Activated T-helper 1 cell treated with Interleukin-2 at 50 U/mL for 16 hours (primary cell): Measurements from ENCODE around the gene UTP18.
"Not testable (repeated sequence)": the region's sequence is repeated elsewhere in the genome, so short reads cannot be mapped to it uniquely, and the experiment has no call there.

Experiments used
- DNase-seq: peaks from one replicate; pipeline ENCODE4 v3.0.0-alpha.2; 2020; ENCODE audit warnings: low read depth

Gene UTP18

GRCh38 chr17:51260237-51261023, at the start of gene UTP18:
TSS of gene UTP18 (plus strand) at chr17:51260546. CDS start at chr17:51260585, 39 bp downstream.
- peak; percentile 95 for DNase-seq

GRCh38 chr17:51214920-51215319, 45.4 kb upstream of the UTP18 start:
- no peak for DNase-seq

- DNase-seq: no peak
These were observed 42.4 kb upstream of the UTP18 start for GRCh38 chr17:51217946-51218345.

GRCh38 chr17:51221322-51221721, 39.0 kb upstream of the UTP18 start:
- no peak for DNase-seq

GRCh38 chr17:51224402-51225262, 35.7 kb upstream of the UTP18 start:
- no peak for DNase-seq

GRCh38 chr17:51225523-51225922, 34.8 kb upstream of the UTP18 start:
- not testable (repeated sequence) for DNase-seq

GRCh38 chr17:51228161-51228560, 32.2 kb upstream of the UTP18 start:
- DNase-seq: no peak

- no peak for DNase-seq
These were observed 30.5 kb upstream of the UTP18 start for GRCh38 chr17:51229889-51230288.

GRCh38 chr17:51230306-51230705, 30.0 kb upstream of the UTP18 start:
- DNase-seq: no peak

- DNase-seq: no peak
These were observed 28.3 kb upstream of the UTP18 start for GRCh38 chr17:51231999-51232398.

- DNase-seq: no peak
These were observed 26.2 kb upstream of the UTP18 start for GRCh38 chr17:51234162-51234561.

- no peak for DNase-seq
These were observed 22.0 kb upstream of the UTP18 start for GRCh38 chr17:51238255-51238887.

GRCh38 chr17:51240275-51240674, 20.1 kb upstream of the UTP18 start:
- DNase-seq: no peak

GRCh38 chr17:51244041-51244440, 16.3 kb upstream of the UTP18 start:
- no peak for DNase-seq

GRCh38 chr17:51245535-51245934, 14.8 kb upstream of the UTP18 start:
- DNase-seq: no peak

- DNase-seq: no peak
These were observed 10.0 kb upstream of the UTP18 start for GRCh38 chr17:51250314-51250840.

- DNase-seq: no peak
These were observed 9.3 kb upstream of the UTP18 start for GRCh38 chr17:51251010-51251409.

GRCh38 chr17:51255673-51256072, 4.7 kb upstream of the UTP18 start:
- no peak for DNase-seq

GRCh38 chr17:51256101-51256500, 4.2 kb upstream of the UTP18 start:
- DNase-seq: no peak

- DNase-seq: no peak
These were observed 2.9 kb upstream of the UTP18 start for GRCh38 chr17:51257150-51258081.
